ENCODE data around the gene FBXO10. TPM values are rescaled to one million over a fixed set of nuclear protein-coding genes. Genes with fewer than 3 reads are reported as not detected.
A peak's percentile ranks its signal among the peaks of the same experiment; 100 is the strongest.

Gene FBXO10
- total RNA-seq, 4 donors from 2014 or later = 4.2 to 16.5 (median 6.8) TPM

DNA sequence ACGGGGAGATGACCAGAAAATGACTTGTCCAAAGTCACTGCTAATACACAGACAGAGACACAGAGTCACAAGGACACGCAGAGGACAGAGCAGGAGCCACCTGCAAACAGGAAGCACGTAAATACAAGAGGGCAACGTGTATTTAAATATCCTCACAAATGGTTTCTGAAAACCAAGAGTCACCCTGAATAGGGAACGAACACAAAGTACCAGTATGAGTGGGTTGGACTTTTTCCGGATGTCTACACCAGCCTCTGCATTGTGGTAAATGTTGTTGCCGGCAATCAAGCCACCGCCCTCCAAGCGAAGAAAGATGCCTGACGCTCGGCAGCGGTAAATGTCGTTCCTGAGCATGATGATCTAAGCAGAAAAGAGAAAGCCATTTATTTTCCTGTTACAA is 44.5 kb downstream of the FBXO10 start:
- Histone ChIP-seq H3K27ac (peak overlapping the region in 3 of 4 donors; percentile 40 to 62 (median 47)), H3K4me1 (no peaks in the 10 kb centered on the region), H3K36me3 (peaks cover 0 to under 1% (median 0%) of the 10 kb centered on the region in 4 donors), H3K4me3 (no peak overlapping the region), H3K27me3 (no peaks in the 10 kb centered on the region), H3K9me3 (no peaks in the 10 kb centered on the region)
- WGBS, 2 donors (ENCODE audit: low coverage in 1 of 2) = 87 to 88% methylated on average over 6 to 13 of the region's 13 CpGs
- intact Hi-C loops (cut with DNase I; ENCODE audit: low total_unique reads) = no loop called here
- peak; percentile 56 for DNase-seq
- in situ Hi-C loops (cut with MboI; ENCODE audit: low pct_ligation_motif_present in 1 of 4, low pct_unique_long_range_greater_than_20kb in 1 of 4, low sequenced_read_pairs in 3 of 4) = loop anchor here in 1 of 4 donors (25.0 kb wide), 1 partner anchor 131 kb away; the partner anchor contains the start of gene FRMPD1
- TF ChIP-seq, protein P1, sequence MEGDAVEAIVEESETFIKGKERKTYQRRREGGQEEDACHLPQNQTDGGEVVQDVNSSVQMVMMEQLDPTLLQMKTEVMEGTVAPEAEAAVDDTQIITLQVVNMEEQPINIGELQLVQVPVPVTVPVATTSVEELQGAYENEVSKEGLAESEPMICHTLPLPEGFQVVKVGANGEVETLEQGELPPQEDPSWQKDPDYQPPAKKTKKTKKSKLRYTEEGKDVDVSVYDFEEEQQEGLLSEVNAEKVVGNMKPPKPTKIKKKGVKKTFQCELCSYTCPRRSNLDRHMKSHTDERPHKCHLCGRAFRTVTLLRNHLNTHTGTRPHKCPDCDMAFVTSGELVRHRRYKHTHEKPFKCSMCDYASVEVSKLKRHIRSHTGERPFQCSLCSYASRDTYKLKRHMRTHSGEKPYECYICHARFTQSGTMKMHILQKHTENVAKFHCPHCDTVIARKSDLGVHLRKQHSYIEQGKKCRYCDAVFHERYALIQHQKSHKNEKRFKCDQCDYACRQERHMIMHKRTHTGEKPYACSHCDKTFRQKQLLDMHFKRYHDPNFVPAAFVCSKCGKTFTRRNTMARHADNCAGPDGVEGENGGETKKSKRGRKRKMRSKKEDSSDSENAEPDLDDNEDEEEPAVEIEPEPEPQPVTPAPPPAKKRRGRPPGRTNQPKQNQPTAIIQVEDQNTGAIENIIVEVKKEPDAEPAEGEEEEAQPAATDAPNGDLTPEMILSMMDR (IDR thresholded peaks at IDR 0.05) = no peak
- TF ChIP-seq POLR2A (IDR thresholded peaks at IDR 0.05) = peak; percentile 12

DNA sequence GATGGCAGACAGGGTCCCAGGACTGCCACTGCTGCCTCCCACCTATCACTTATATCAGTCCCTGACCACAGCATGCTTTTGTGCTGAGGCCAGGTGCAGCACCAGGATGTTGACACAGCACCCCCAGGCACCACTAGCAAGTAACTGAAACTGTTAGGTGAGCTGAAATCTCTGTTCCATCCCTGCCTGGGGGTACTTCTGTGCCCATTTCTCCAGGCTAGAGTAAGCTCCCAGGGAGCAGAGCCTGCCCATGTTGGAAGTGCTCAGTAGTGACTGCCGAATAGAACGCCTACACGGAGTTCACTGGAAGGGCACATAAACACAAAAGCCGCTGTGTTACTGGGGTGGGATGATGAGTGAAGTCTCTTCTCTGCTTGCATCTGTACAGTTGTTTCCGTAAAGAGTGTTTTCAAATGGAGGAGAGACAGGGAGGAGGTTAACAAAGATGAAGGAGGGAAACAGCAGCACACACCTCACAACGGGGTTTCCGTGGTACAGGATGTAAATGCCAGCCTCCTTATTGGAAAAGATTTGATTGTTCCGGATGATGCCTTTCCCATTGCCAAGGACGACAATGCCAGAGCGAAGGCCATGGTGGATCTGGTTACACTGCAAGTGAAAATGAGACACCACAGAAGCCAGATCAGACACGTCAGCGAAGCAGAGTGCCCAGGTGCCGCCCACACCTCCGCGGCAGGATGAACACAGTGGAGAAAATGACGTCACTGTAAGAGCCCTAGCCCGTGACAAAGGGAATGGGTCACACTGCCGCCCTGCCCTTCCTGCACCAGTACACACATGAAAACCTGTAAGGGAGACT is 47.3 kb downstream of the FBXO10 start:
- no peaks in the 10 kb centered on the region for H3K27me3 ChIP-seq
- H3K4me3 ChIP-seq = no peak overlapping the region
- TF ChIP-seq POLR2A (IDR thresholded peaks at IDR 0.05) = peak; percentile 46
- no peak for TF ChIP-seq EP300 (IDR thresholded peaks at IDR 0.05; ENCODE audit: low read depth)
- peak in 2 of 3 donors; percentile 56 to 80 for TF ChIP-seq POLR2AphosphoS5 (IDR thresholded peaks at IDR 0.05)
- H3K9me3 ChIP-seq = no peaks in the 10 kb centered on the region
- in situ Hi-C loops (cut with MboI; ENCODE audit: low pct_ligation_motif_present in 1 of 4, low pct_unique_long_range_greater_than_20kb in 1 of 4, low sequenced_read_pairs in 3 of 4) (loop anchor here in 1 of 4 donors (25.0 kb wide), 1 partner anchor 133 kb away; the partner anchor contains the start of gene FRMPD1), intact Hi-C loops (cut with DNase I; ENCODE audit: low total_unique reads) (no loop called here)
- 70 to 80% methylated on average over 2 to 18 of the region's 18 CpGs for WGBS, 2 donors (ENCODE audit: low coverage in 1 of 2)
- DNase-seq = peak; percentile 71
- peaks cover 0 to 6% (median 0%) of the 10 kb centered on the region in 4 donors for H3K36me3 ChIP-seq
- no peaks in the 10 kb centered on the region for H3K4me1 ChIP-seq
- H3K27ac ChIP-seq = peak overlapping the region; percentile 7 to 63 (median 27)

DNA sequence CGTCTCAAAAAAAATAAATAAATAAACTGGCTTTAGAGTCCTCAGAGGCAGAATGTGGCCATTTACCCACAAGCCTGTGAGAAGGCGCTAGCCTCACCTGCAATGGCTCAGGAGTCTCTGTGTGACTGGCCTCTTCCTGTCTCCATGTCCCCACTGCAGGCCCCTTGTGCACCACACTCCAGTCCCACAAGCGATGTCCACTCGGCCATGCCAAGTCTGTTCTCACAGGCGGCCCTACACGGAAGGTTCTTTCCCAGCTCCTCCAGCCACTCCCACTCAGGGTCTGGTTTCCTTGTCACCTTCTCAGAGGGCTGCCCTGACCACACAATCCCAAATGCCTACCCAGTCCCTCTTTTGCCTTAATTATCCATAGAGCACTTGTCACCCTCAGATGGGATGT is 52.3 kb downstream of the FBXO10 start:
- 98 to 100% methylated on average over 1 to 6 of the region's 6 CpGs for WGBS, 2 donors (ENCODE audit: low coverage in 1 of 2)
- DNase-seq = no peak
- in situ Hi-C loops (cut with MboI; ENCODE audit: low pct_ligation_motif_present in 1 of 4, low pct_unique_long_range_greater_than_20kb in 1 of 4, low sequenced_read_pairs in 3 of 4) = no loop called here

DNA sequence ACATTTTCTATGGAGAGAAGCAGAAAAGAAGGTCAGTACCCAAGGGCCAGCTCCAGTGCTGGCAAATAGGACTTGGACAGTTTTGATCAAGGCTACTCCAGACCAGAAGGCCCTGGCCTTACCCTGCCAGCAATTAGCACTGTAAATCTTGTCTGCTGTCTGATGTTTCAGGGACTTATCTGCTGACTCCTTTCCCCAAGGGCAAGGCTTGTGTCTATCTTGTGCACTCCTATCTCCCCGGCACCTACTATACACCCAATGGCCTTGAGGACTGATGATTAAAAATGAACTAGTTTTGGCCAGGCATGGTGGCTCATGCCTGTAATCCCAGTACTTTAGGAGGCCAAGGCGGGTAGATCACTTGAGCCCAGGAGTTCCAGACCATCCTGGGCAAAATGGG is 53.2 kb downstream of the FBXO10 start:
- TF ChIP-seq, protein P1 (IDR thresholded peaks at IDR 0.05) = no peak
- TF ChIP-seq POLR2A (IDR thresholded peaks at IDR 0.05) (no peak), EP300 (IDR thresholded peaks at IDR 0.05; ENCODE audit: low read depth) (no peak), POLR2AphosphoS5 (IDR thresholded peaks at IDR 0.05) (no peak)
- intact Hi-C loops (cut with DNase I; ENCODE audit: low total_unique reads) (no loop called here), in situ Hi-C loops (cut with MboI; ENCODE audit: low pct_ligation_motif_present in 1 of 4, low pct_unique_long_range_greater_than_20kb in 1 of 4, low sequenced_read_pairs in 3 of 4) (no loop called here)
- H3K4me3 ChIP-seq = no peak overlapping the region
- no peaks in the 10 kb centered on the region for H3K27me3 ChIP-seq
- no peaks in the 10 kb centered on the region for H3K9me3 ChIP-seq
- H3K36me3 ChIP-seq = peaks cover 0 to 17% (median 0%) of the 10 kb centered on the region in 4 donors
- 100% methylated on average over 2 of the region's 2 CpGs; no CpG with 5 or more reads in 1 of the 2 donors for WGBS, 2 donors (ENCODE audit: low coverage in 1 of 2)
- H3K4me1 ChIP-seq = no peaks in the 10 kb centered on the region
- DNase-seq = no peak
- H3K27ac ChIP-seq = no peak overlapping the region

More for the DNA sequence above, 52.3 kb downstream of the FBXO10 start:
- no peak overlapping the region for H3K4me3 ChIP-seq
- H3K27ac ChIP-seq = no peak overlapping the region
- H3K36me3 ChIP-seq = peaks cover 0 to 17% (median 0%) of the 10 kb centered on the region in 4 donors
- no peaks in the 10 kb centered on the region for H3K9me3 ChIP-seq
- H3K27me3 ChIP-seq = no peaks in the 10 kb centered on the region
- TF ChIP-seq POLR2AphosphoS5 (IDR thresholded peaks at IDR 0.05) (no peak), POLR2A (IDR thresholded peaks at IDR 0.05) (no peak), EP300 (IDR thresholded peaks at IDR 0.05; ENCODE audit: low read depth) (no peak)
- TF ChIP-seq, protein P1 (IDR thresholded peaks at IDR 0.05) = no peak
- no peaks in the 10 kb centered on the region for H3K4me1 ChIP-seq
- intact Hi-C loops (cut with DNase I; ENCODE audit: low total_unique reads) = no loop called here
